Glomerular visceral epithelial cell (primary cell): ENCODE measurements around the gene WDR19.
"Not testable (repeated sequence)": the region's sequence is repeated elsewhere in the genome, so short reads cannot be mapped to it uniquely, and the experiment has no call there.

Experiments used
- DNase-seq: peaks from one replicate; pipeline ENCODE4 v3.0.0-alpha.2; 2016; ENCODE audit errors: extremely low spot score

Gene WDR19

GRCh38 chr4:39233114-39233513 lies 50.8 kb downstream of the WDR19 start:
- no peak for DNase-seq

- DNase-seq: no peak
Measured at GRCh38 chr4:39233783-39234182, 51.5 kb downstream of the WDR19 start.

- no peak for DNase-seq
Measured at GRCh38 chr4:39235021-39235420, 52.7 kb downstream of the WDR19 start.

- no peak for DNase-seq
Measured at GRCh38 chr4:39235696-39236095, 53.4 kb downstream of the WDR19 start.

- DNase-seq: no peak
Measured at GRCh38 chr4:39237179-39237578, 54.9 kb downstream of the WDR19 start.

- no peak for DNase-seq
Measured at GRCh38 chr4:39243462-39243861, 61.1 kb downstream of the WDR19 start.

- DNase-seq: peak; percentile 20
Measured at GRCh38 chr4:39255266-39255665, 72.9 kb downstream of the WDR19 start.

- DNase-seq: no peak
Measured at GRCh38 chr4:39255871-39256270, 73.5 kb downstream of the WDR19 start.

GRCh38 chr4:39256436-39256835 lies 74.1 kb downstream of the WDR19 start:
- DNase-seq: no peak

- DNase-seq: no peak
Measured at GRCh38 chr4:39259571-39260330, 77.4 kb downstream of the WDR19 start.

GRCh38 chr4:39263895-39264294 lies 81.6 kb downstream of the WDR19 start:
- DNase-seq: no peak

GRCh38 chr4:39274503-39274902 lies 92.2 kb downstream of the WDR19 start:
- no peak for DNase-seq

- not testable (repeated sequence) for DNase-seq
Measured at GRCh38 chr4:39277661-39278060, 95.3 kb downstream of the WDR19 start.

GRCh38 chr4:39278476-39278875 lies 96.1 kb downstream of the WDR19 start:
- DNase-seq: no peak

GRCh38 chr4:39279416-39279815 lies 97.1 kb downstream of the WDR19 start:
- no peak for DNase-seq

GRCh38 chr4:39280770-39281169 lies 98.4 kb downstream of the WDR19 start:
- DNase-seq: no peak

- DNase-seq: no peak
Measured at GRCh38 chr4:39285111-39285795, 102.9 kb downstream of the WDR19 start.

GRCh38 chr4:39285853-39286252 lies 103.5 kb downstream of the WDR19 start:
- no peak for DNase-seq

GRCh38 chr4:39286263-39286662 lies 103.9 kb downstream of the WDR19 start:
- no peak for DNase-seq

- DNase-seq: no peak
Measured at GRCh38 chr4:39287223-39287622, 104.9 kb downstream of the WDR19 start.

GRCh38 chr4:39291686-39292085 lies 109.4 kb downstream of the WDR19 start:
- no peak for DNase-seq

- DNase-seq: not testable (repeated sequence)
Measured at GRCh38 chr4:39292433-39292832, 110.1 kb downstream of the WDR19 start.

GRCh38 chr4:39295784-39296183 lies 113.5 kb downstream of the WDR19 start:
- no peak for DNase-seq
